Renal pelvis (tissue), 4 donors: ENCODE data around the gene FBXO42. TPM values are rescaled to one million over a fixed set of nuclear protein-coding genes. Genes with fewer than 3 reads are reported as not detected.
"Not testable (repeated sequence)": the region's sequence is repeated elsewhere in the genome, so short reads cannot be mapped to it uniquely, and the experiment has no call there.

Experiments used
- DNase-seq: peaks from one replicate; pipeline ENCODE4 v3.0.0-alpha.2; 2013
- polyA plus RNA-seq, 3 donors: library from polyadenylated mRNA; unstranded; fragments of 120-200 nt; gene quantifications; one replicate each; pipeline ENCODE4 v1.2.1, GENCODE V29; 2013; ENCODE audit not compliant: insufficient read length in 3 of 3

FBXO42 gene
- polyA plus RNA-seq, 3 donors, result 21.8 to 25.0 (median 23.9) TPM

GRCh38 chr1:16226129-16226489 lies 126.2 kb downstream of the FBXO42 start:
- DNase-seq, result no peak

DNA sequence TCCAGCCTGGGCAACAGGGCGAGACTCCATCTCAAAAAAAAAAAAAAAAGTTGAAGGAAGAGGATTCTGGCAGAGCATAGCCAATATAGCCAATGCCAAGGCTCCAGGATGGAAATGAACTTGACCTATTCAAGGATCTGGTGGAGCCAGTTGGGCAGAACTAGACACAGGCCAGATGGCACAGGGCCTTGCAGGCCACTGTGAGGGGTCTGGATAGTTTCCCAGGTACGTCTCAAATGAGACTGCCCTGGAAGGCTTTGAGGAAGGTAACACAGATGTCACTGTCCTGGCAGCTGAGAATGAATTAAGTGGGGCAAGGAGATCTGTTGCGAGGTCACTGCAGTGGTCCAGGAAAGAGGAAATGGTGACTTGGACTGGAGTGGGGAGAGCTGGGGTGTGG lies 127.8 kb downstream of the FBXO42 start:
- DNase-seq, result no peak

DNA sequence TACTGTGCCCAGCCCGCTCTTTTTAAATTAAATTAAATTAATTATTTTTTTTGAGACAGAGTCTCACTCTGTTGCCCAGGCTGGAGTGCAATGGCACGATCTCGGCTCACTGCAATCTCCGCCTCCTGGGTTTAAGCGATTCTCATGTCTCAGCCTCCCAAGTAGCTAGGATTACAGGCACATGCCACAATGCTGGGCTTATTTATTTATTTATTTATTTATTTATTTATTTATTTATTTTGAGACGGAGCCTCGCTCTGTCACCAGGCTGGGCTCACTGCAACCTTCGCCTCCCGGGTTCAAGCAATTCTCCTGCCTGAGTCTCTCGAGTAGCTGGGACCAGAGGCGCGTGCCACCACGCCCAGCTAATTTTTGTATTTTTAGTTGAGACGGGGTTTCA lies 129.6 kb downstream of the FBXO42 start:
- DNase-seq, result not testable (repeated sequence)

DNA sequence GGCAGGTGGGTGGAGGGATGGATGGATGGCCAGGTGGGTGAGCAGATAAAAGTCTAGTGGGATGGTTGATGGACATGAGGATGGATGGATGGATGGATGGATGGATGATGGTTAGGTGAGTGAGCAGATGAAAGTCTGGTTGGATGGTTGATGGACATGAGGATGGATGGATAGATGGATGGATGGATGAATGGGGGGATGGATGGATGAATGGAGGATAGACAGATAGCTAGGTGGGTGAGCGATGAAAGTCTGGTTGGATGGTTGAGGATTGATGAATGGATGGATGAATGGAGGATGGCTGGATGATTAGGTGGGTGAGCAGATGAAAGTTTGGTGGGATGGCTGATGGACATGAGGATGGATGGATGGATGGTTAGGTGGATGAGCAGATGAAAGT lies 130.8 kb downstream of the FBXO42 start:
- DNase-seq, result no peak

DNA sequence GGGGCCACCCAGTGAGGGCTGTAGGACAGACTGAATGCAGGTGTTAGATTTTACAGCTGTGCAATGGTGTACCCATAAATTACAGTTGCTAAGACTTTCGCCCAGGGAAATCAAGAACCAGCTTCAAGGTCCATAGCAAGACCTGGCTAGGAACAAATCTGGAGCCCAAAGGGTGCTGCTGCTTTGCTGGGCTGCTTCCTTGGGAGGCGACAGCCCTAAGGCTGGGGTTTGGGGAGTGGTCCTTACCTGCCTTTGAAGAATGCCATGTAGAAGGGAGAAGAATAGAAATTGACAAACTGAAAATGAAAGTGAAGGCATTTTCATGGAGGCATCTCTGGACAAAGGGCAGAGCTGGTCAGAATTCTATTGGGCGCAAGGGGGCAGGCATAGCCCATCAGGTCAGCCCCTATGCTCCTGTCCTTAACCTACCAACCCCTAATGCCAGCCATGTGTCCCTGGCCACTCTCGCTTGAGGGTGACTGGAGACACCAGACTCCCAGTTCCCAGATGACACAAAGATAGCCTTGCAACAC lies 132.2 kb downstream of the FBXO42 start:
- DNase-seq, result no peak

GRCh38 chr1:16218674-16219071 lies 133.6 kb downstream of the FBXO42 start:
- no peak for DNase-seq

DNA sequence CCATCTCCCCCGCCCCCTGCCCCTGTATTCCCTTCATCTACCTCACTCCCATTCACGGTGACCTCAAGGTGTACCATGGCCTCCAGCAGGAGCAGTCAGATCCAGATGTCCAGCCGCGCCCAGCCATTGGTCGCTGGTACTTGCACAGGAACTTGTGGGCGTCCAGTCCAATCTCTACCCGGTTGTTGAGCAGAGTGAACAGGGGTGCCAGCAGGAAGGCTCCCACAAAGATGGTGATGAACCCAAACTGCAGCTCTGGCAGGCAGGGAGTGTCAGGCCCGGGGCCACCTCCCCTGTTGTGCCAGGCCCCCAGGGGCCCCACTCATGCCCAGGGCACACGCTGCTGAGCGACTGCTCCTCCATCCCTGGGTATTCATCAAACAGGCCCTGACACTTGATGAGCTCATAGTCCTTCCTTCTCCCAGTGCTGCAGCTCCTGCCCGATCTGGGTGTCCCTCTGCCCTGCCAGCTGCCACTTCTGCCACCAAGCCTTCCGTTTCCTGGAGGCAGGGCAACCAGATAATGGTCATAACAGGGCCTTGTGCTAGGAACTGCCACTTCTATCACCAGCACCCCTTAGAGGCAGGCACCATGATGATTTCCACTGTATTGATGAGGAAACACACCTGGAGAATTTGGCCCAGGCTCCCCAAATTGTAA lies 134.1 kb downstream of the FBXO42 start:
- DNase-seq, result no peak

- DNase-seq, result peak; percentile 94
Measured at GRCh38 chr1:16217061-16217785, 135.1 kb downstream of the FBXO42 start.

- peak; percentile 90 for DNase-seq
Measured at GRCh38 chr1:16215882-16216753, 136.2 kb downstream of the FBXO42 start.

- not testable (repeated sequence) for DNase-seq
Measured at GRCh38 chr1:16215240-16215639, 137.0 kb downstream of the FBXO42 start.

GRCh38 chr1:16213544-16213943 lies 138.7 kb downstream of the FBXO42 start:
- not testable (repeated sequence) for DNase-seq

DNA sequence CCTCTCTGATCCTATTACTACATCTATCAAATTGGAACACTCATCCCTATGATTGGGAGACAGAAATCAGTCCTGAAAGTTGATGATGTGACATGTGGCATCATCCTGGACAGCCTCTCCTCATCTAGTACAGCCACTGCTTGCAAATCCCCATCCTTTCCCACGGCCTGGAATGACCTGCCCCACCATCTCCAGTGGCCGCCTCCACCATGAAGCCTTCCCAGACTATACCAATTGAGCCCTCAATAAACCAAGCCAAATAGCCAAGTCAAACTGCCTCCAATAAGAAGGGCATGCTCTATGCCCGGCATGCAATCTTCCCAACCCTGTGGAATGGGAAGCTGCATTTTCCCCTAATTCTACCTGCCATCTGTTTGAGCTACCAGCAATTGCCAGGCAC lies 139.3 kb downstream of the FBXO42 start:
- DNase-seq, result no peak

GRCh38 chr1:16212251-16212961 lies 139.9 kb downstream of the FBXO42 start, which contains the start of gene ARHGEF19:
Gene ARHGEF19 (minus strand): TSS chr1:16212652. CDS start chr1:16209054, 3,598 bp downstream.
- DNase-seq, result peak; percentile 70

DNA sequence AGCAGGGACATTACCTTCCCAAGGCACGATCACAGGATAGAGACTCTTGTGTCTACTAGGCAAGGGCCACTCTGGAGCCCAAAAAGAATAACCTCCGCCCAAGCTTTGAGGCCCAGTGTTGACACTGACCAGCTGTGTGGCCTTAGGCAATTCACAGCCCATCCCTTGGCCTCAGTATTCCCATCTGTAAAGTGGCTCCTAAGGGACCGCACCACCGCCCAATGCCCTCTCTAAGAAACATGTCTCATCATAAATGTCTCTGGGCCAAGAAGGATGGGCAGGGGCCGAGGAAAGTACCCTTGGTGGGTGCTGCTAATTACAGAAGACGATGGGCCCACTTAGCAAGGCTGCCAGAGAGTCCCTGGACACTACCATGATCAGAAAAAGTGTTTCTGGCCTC lies 140.5 kb downstream of the FBXO42 start:
- no peak for DNase-seq

- no peak for DNase-seq
Measured at GRCh38 chr1:16210581-16210980, 141.7 kb downstream of the FBXO42 start.

DNA sequence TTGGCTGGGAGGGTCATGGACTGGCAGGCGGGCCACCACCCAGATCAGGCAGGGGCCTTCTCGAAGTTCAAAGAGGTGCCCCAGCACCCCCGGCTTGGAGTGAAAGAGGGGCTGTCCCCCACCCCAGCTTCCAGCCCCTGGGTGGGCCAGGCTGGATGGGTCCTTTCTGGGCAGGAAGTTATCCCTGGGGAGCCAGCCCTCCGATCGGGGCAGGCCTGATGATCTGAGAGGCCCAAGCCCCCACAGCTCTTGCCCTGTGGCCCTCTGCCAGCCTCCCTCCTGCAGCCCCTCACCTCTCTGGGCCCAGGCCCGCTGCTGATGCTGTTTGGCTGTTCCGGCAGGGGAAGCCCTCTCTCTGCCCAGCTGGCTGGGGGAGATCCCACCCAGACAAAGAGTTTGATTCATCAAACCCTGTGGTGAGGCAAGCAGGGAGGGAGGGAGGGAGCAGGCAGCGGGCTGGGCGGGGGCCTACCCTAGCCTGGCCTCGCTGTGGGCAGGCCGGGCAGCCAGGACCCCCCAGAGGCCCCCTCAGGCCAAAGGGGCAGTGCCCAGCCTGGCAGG lies 142.4 kb downstream of the FBXO42 start:
- DNase-seq, result no peak

GRCh38 chr1:16209132-16209846 lies 143.0 kb downstream of the FBXO42 start:
- no peak for DNase-seq

DNA sequence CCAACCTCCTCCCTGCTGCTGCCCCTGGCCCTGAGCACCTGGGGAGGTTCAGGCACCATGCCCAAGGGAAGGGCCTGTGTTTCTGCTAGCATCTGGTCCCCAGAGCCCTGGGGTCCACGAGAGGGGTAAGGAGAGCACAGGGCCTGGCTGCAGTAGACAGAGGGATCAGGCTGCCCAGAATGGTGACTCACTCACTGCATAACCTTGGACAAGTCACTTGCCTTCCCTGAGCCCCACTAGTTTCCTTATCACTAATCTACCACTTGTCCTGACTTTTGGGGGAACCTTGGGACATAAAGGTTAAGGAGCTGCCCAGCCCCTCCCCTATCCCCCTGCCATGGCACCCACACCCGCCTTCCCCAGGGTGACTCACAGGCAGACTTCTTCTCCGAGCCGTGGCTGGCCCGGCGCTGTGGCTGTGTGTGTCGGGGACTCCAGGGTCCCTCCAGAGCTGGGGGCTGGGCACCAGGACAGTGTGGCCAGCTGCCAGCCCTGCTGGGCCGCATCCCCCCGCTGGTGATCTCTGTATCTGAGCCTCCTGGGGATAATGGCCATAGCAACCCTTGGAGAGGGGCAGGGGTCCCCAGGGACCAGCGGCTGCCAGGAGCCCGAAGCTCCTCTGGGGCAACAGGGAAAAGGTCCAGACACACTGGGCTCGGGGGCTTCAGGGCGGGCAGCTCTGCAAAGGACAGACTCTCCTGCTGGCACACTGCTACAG lies 143.9 kb downstream of the FBXO42 start:
- DNase-seq, result no peak

GRCh38 chr1:16207318-16208269 lies 144.7 kb downstream of the FBXO42 start:
- DNase-seq, result no peak
